Superior temporal gyrus (tissue), 1 donor: ENCODE measurements around the gene MCTP2.
"Not testable (repeated sequence)": the region's sequence is repeated elsewhere in the genome, so short reads cannot be mapped to it uniquely, and the experiment has no call there.

Experiments used
- DNase-seq: peaks from one replicate; pipeline ENCODE4 v3.0.0-alpha.2; 2016; ENCODE audit errors: extremely low spot score

Gene MCTP2

GRCh38 chr15:94236608-94237007 lies 5.2 kb downstream of the MCTP2 start:
- no peak for DNase-seq

GRCh38 chr15:94237903-94238302 lies 6.5 kb downstream of the MCTP2 start:
- DNase-seq = no peak

GRCh38 chr15:94238539-94239118 lies 7.3 kb downstream of the MCTP2 start:
- no peak for DNase-seq

- no peak for DNase-seq
Observed at GRCh38 chr15:94239474-94239873, 8.1 kb downstream of the MCTP2 start.

GRCh38 chr15:94240480-94240879 lies 9.1 kb downstream of the MCTP2 start:
- no peak for DNase-seq

GRCh38 chr15:94242257-94242656 lies 10.9 kb downstream of the MCTP2 start:
- DNase-seq = no peak

GRCh38 chr15:94243003-94243402 lies 11.6 kb downstream of the MCTP2 start:
- not testable (repeated sequence) for DNase-seq

- DNase-seq = no peak
Observed at GRCh38 chr15:94243418-94243817, 12.1 kb downstream of the MCTP2 start.

- DNase-seq = no peak
Observed at GRCh38 chr15:94246016-94246415, 14.7 kb downstream of the MCTP2 start.

GRCh38 chr15:94247789-94248638 lies 16.7 kb downstream of the MCTP2 start:
- DNase-seq = no peak

GRCh38 chr15:94250801-94251200 lies 19.4 kb downstream of the MCTP2 start:
- no peak for DNase-seq

GRCh38 chr15:94252223-94252766 lies 20.9 kb downstream of the MCTP2 start:
- DNase-seq = no peak

- DNase-seq = no peak
Observed at GRCh38 chr15:94252906-94253491, 21.6 kb downstream of the MCTP2 start.

GRCh38 chr15:94253742-94254141 lies 22.4 kb downstream of the MCTP2 start:
- no peak for DNase-seq

- no peak for DNase-seq
Observed at GRCh38 chr15:94255540-94255939, 24.2 kb downstream of the MCTP2 start.

- no peak for DNase-seq
Observed at GRCh38 chr15:94256511-94256910, 25.1 kb downstream of the MCTP2 start.

- not testable (repeated sequence) for DNase-seq
Observed at GRCh38 chr15:94257776-94258175, 26.4 kb downstream of the MCTP2 start.

- no peak for DNase-seq
Observed at GRCh38 chr15:94258246-94258645, 26.9 kb downstream of the MCTP2 start.

GRCh38 chr15:94259121-94259751 lies 27.9 kb downstream of the MCTP2 start:
- no peak for DNase-seq

- no peak for DNase-seq
Observed at GRCh38 chr15:94259863-94260262, 28.5 kb downstream of the MCTP2 start.

GRCh38 chr15:94262201-94262600 lies 30.8 kb downstream of the MCTP2 start:
- DNase-seq = no peak
